CD4-positive, CD25-positive, alpha-beta regulatory T cell (primary cell): ENCODE data around the gene LIN7A. TPM values are rescaled to one million over a fixed set of nuclear protein-coding genes. Genes with fewer than 3 reads are reported as not detected.

Experiments
- ATAC-seq, 2 donors: fragments of 150-1000 bp; cut with Tn5 transposase; one replicate each; pipeline ENCODE4 v1.10.0; 2021; ENCODE audit warnings: low read depth in 2 of 2, moderate number of reproducible peaks in 2 of 2, moderate library complexity in 1 of 2
- DNase-seq, 3 donors: peaks; one replicate each; pipeline versions ENCODE4 v3.0.0 to v3.0.0-alpha.2; 2012 to 2022; ENCODE audit warnings: mixed read lengths in 1 of 3
- H3K27ac ChIP-seq: one replicate; pipeline ENCODE4 v1.7.0; 2013; ENCODE audit warnings: mild to moderate bottlenecking, low read length; ENCODE audit not compliant: insufficient read depth, poor library complexity, severe bottlenecking
- H3K27me3 ChIP-seq: one replicate; pipeline ENCODE4 v1.7.0; 2013; ENCODE audit warnings: low read length; ENCODE audit not compliant: control insufficient read depth, insufficient read depth
- H3K36me3 ChIP-seq: one replicate; pipeline ENCODE4 v1.7.0; 2013; ENCODE audit warnings: mild to moderate bottlenecking, low read length, moderate library complexity; ENCODE audit not compliant: control insufficient read depth, insufficient read depth
- H3K4me1 ChIP-seq: 2 replicates; pipeline ENCODE4 v1.7.0; 2013; ENCODE audit warnings: mild to moderate bottlenecking, low read length; ENCODE audit not compliant: insufficient read depth, control insufficient read depth, poor library complexity, severe bottlenecking
- H3K4me3 ChIP-seq: one replicate; pipeline ENCODE4 v1.7.0; 2013; ENCODE audit warnings: low read depth, mild to moderate bottlenecking, low read length, moderate library complexity
- H3K9me3 ChIP-seq, 2 experiments: 1 replicate in 1 of 2; 2 replicates in 1 of 2; pipeline ENCODE4 v1.7.0; 2013; ENCODE audit warnings: low read length in 2 of 2, mild to moderate bottlenecking in 1 of 2, moderate library complexity in 1 of 2; ENCODE audit not compliant: control insufficient read depth in 2 of 2
- H3K27ac Mint-ChIP-seq, 3 donors: one replicate each; pipeline ENCODE4 v1.8.0; 2020 to 2022; ENCODE audit warnings: mild to moderate bottlenecking in 3 of 3, mixed read lengths in 3 of 3, moderate library complexity in 2 of 3
- H3K27me3 Mint-ChIP-seq: one replicate; pipeline ENCODE4 v1.8.0; 2022; ENCODE audit warnings: mild to moderate bottlenecking, mixed read lengths
- H3K36me3 Mint-ChIP-seq: one replicate; pipeline ENCODE4 v1.8.0; 2020; ENCODE audit warnings: mixed read lengths
- H3K4me1 Mint-ChIP-seq, 4 donors: one replicate each; pipeline ENCODE4 v1.8.0; 2020 to 2022; ENCODE audit warnings: mixed read lengths in 4 of 4, mild to moderate bottlenecking in 1 of 4
- H3K4me3 Mint-ChIP-seq, 4 donors: one replicate each; pipeline ENCODE4 v1.8.0; 2020 to 2022; ENCODE audit warnings: mild to moderate bottlenecking in 4 of 4, mixed read lengths in 4 of 4, moderate library complexity in 3 of 4
- H3K9me3 Mint-ChIP-seq, 7 donors: one replicate each; pipeline ENCODE4 v1.8.0; 2020 to 2022; ENCODE audit warnings: mixed read lengths in 7 of 7, mild to moderate bottlenecking in 3 of 7, moderate library complexity in 2 of 7
- polyA plus RNA-seq, 4 donors: library from polyadenylated mRNA; unstranded; fragments of 300-500 nt; fragmentation: Illumina TruSeq; gene quantifications; one replicate each; pipeline ENCODE4 v1.2.3, GENCODE V29; 2021
- total RNA-seq: library from RNA; stranded (reverse); gene quantifications from one replicate; pipeline ENCODE4 v1.2.3, GENCODE V29; 2022

LIN7A gene
- total and polyA plus RNA-seq, 5 donors from 2014 or later: 0.05 to 0.80 (median 0.30) TPM

- DNase-seq (peak in 1 of 3 donors; percentile 22), ATAC-seq (no peak)
- H3K9me3 Mint-ChIP-seq: peaks cover 0 to 7% (median 2%) of the 10 kb centered on the region in 7 donors
- no peaks in the 10 kb centered on the region for H3K27me3 ChIP-seq
- H3K27me3 Mint-ChIP-seq: no peaks in the 10 kb centered on the region
- no peaks in the 10 kb centered on the region for H3K4me1 ChIP-seq
- H3K4me3 ChIP-seq: no peak overlapping the region
- no peak overlapping the region for H3K27ac Mint-ChIP-seq
- H3K36me3 Mint-ChIP-seq: no peaks in the 10 kb centered on the region
- H3K27ac ChIP-seq: no peak overlapping the region
- H3K4me3 Mint-ChIP-seq: no peak overlapping the region
- no peaks in the 10 kb centered on the region for H3K9me3 ChIP-seq
- H3K36me3 ChIP-seq: no peaks in the 10 kb centered on the region
- peaks cover 0 to 4% (median 0%) of the 10 kb centered on the region in 4 donors for H3K4me1 Mint-ChIP-seq
These were observed 173.9 kb downstream of the LIN7A start for GRCh38 chr12:80763874-80764273.

- no peak overlapping the region for H3K4me3 Mint-ChIP-seq
- no peak for DNase-seq
- Histone ChIP-seq H3K36me3 (no peaks in the 10 kb centered on the region), H3K4me3 (no peak overlapping the region), H3K27ac (no peak overlapping the region), H3K9me3 (no peaks in the 10 kb centered on the region), H3K4me1 (no peaks in the 10 kb centered on the region), H3K27me3 (no peaks in the 10 kb centered on the region)
- no peaks in the 10 kb centered on the region for H3K36me3 Mint-ChIP-seq
- ATAC-seq: no peak
- no peaks in the 10 kb centered on the region for H3K4me1 Mint-ChIP-seq
- H3K27ac Mint-ChIP-seq: no peak overlapping the region
- H3K27me3 Mint-ChIP-seq: no peaks in the 10 kb centered on the region
- H3K9me3 Mint-ChIP-seq: peaks cover 0 to 7% (median under 1%) of the 10 kb centered on the region in 7 donors
These were observed 175.9 kb downstream of the LIN7A start for GRCh38 chr12:80761838-80762237.

- Mint-ChIP-seq H3K27me3 (no peaks in the 10 kb centered on the region), H3K36me3 (no peaks in the 10 kb centered on the region), H3K4me3 (no peak overlapping the region), H3K27ac (no peak overlapping the region), H3K9me3 (peaks cover 0 to 12% (median 6%) of the 10 kb centered on the region in 7 donors), H3K4me1 (no peaks in the 10 kb centered on the region)
- H3K9me3 ChIP-seq: no peaks in the 10 kb centered on the region
- no peak for ATAC-seq
- DNase-seq: no peak
- no peaks in the 10 kb centered on the region for H3K36me3 ChIP-seq
- H3K4me3 ChIP-seq: no peak overlapping the region
- H3K4me1 ChIP-seq: no peaks in the 10 kb centered on the region
- H3K27ac ChIP-seq: no peak overlapping the region
- H3K27me3 ChIP-seq: no peaks in the 10 kb centered on the region
These were observed 180.9 kb downstream of the LIN7A start for GRCh38 chr12:80756875-80757274.

GRCh38 chr12:80754274-80754673, 183.5 kb downstream of the LIN7A start:
- Histone ChIP-seq H3K27me3 (no peaks in the 10 kb centered on the region), H3K4me1 (no peaks in the 10 kb centered on the region), H3K9me3 (no peaks in the 10 kb centered on the region), H3K4me3 (no peak overlapping the region), H3K36me3 (no peaks in the 10 kb centered on the region), H3K27ac (no peak overlapping the region)
- Mint-ChIP-seq H3K9me3 (peaks cover 0 to 20% (median 6%) of the 10 kb centered on the region in 7 donors), H3K27me3 (no peaks in the 10 kb centered on the region), H3K27ac (no peak overlapping the region), H3K36me3 (no peaks in the 10 kb centered on the region), H3K4me1 (no peaks in the 10 kb centered on the region), H3K4me3 (no peak overlapping the region)
- ATAC-seq: no peak
- DNase-seq: no peak

GRCh38 chr12:80752464-80752863, 185.3 kb downstream of the LIN7A start:
- Histone ChIP-seq H3K27me3 (no peaks in the 10 kb centered on the region), H3K36me3 (no peaks in the 10 kb centered on the region), H3K4me1 (no peaks in the 10 kb centered on the region), H3K4me3 (no peak overlapping the region), H3K9me3 (no peaks in the 10 kb centered on the region), H3K27ac (no peak overlapping the region)
- Mint-ChIP-seq H3K27ac (no peak overlapping the region), H3K9me3 (peaks cover 0 to 17% (median 6%) of the 10 kb centered on the region in 7 donors), H3K36me3 (no peaks in the 10 kb centered on the region), H3K4me3 (no peak overlapping the region), H3K4me1 (no peaks in the 10 kb centered on the region), H3K27me3 (no peaks in the 10 kb centered on the region)
- DNase-seq (no peak), ATAC-seq (no peak)

- ATAC-seq: no peak
- DNase-seq: no peak
- Mint-ChIP-seq H3K36me3 (no peaks in the 10 kb centered on the region), H3K4me3 (no peak overlapping the region), H3K4me1 (no peaks in the 10 kb centered on the region), H3K27me3 (no peaks in the 10 kb centered on the region), H3K9me3 (peaks cover 2 to 12% (median 4%) of the 10 kb centered on the region in 7 donors), H3K27ac (no peak overlapping the region)
- Histone ChIP-seq H3K27ac (no peak overlapping the region), H3K4me1 (no peaks in the 10 kb centered on the region), H3K27me3 (no peaks in the 10 kb centered on the region), H3K9me3 (no peaks in the 10 kb centered on the region), H3K36me3 (no peaks in the 10 kb centered on the region), H3K4me3 (no peak overlapping the region)
These were observed 188.3 kb downstream of the LIN7A start for GRCh38 chr12:80749456-80749855.

GRCh38 chr12:80747800-80748199, 189.9 kb downstream of the LIN7A start:
- Mint-ChIP-seq H3K9me3 (peaks cover 0 to 10% (median 4%) of the 10 kb centered on the region in 7 donors), H3K27me3 (no peaks in the 10 kb centered on the region), H3K4me1 (no peaks in the 10 kb centered on the region), H3K4me3 (no peak overlapping the region), H3K27ac (no peak overlapping the region), H3K36me3 (no peaks in the 10 kb centered on the region)
- H3K27ac ChIP-seq: no peak overlapping the region
- no peak overlapping the region for H3K4me3 ChIP-seq
- DNase-seq (no peak), ATAC-seq (no peak)
- no peaks in the 10 kb centered on the region for H3K4me1 ChIP-seq
- H3K36me3 ChIP-seq: no peaks in the 10 kb centered on the region
- no peaks in the 10 kb centered on the region for H3K27me3 ChIP-seq
- H3K9me3 ChIP-seq: no peaks in the 10 kb centered on the region

- ATAC-seq (no peak), DNase-seq (no peak)
- H3K27me3 ChIP-seq: no peaks in the 10 kb centered on the region
- Mint-ChIP-seq H3K9me3 (peaks cover 0 to 15% (median 6%) of the 10 kb centered on the region in 7 donors), H3K27ac (no peak overlapping the region), H3K36me3 (no peaks in the 10 kb centered on the region), H3K27me3 (no peaks in the 10 kb centered on the region), H3K4me1 (no peaks in the 10 kb centered on the region), H3K4me3 (no peak overlapping the region)
- no peaks in the 10 kb centered on the region for H3K4me1 ChIP-seq
- H3K27ac ChIP-seq: no peak overlapping the region
- no peaks in the 10 kb centered on the region for H3K9me3 ChIP-seq
- no peak overlapping the region for H3K4me3 ChIP-seq
- no peaks in the 10 kb centered on the region for H3K36me3 ChIP-seq
These were observed 191.8 kb downstream of the LIN7A start for GRCh38 chr12:80745851-80746505.
